GM12878 (cell line): ENCODE results near the gene ELL2.

ENCODE experiments used
- CTCF ChIP-seq, 3 experiments: IDR thresholded peaks in 2 of 3; conservative IDR thresholded peaks in 1 of 3; 2 replicates each; pipeline ENCODE4 v1.5.1; 2011; ENCODE audit warnings: low read depth in 3 of 3, low read length in 3 of 3, mild to moderate bottlenecking in 3 of 3, control low read depth in 2 of 3, moderate library complexity in 2 of 3, inconsistent platforms in 1 of 3, mixed read lengths in 1 of 3; ENCODE audit not compliant: control insufficient read depth in 2 of 3, insufficient read depth in 1 of 3; ENCODE audit errors: extremely low read depth in 1 of 3
- EGR1 ChIP-seq, 2 experiments: IDR thresholded peaks; 1 replicate in 1 of 2; 2 replicates in 1 of 2; pipeline ENCODE4 v1.6.1; 2011 to 2012; ENCODE audit warnings: low read depth in 2 of 2, low read length in 2 of 2, borderline replicate concordance in 1 of 2, mild to moderate bottlenecking in 1 of 2, moderate library complexity in 1 of 2
- MAX ChIP-seq: IDR thresholded peaks from 2 replicates; pipeline ENCODE4 v1.6.1; 2012; ENCODE audit warnings: low read depth, low read length, improper control_type of control experiment
- PAX8 ChIP-seq: fragments of 450-650 bp; IDR thresholded peaks from 2 replicates; pipeline ENCODE4 v1.6.1; 2017; ENCODE audit warnings: mild to moderate bottlenecking, moderate library complexity
- TCF7 ChIP-seq: IDR thresholded peaks from 2 replicates; pipeline ENCODE4 v1.6.1; 2014; ENCODE audit warnings: antibody characterized with exemption, borderline replicate concordance

- TF ChIP-seq EGR1 (IDR thresholded peaks at IDR 0.05; ENCODE audit: borderline replicate concordance in 1 of 2, low read depth in 2 of 2, low read length in 2 of 2): no peak
- no peak for TF ChIP-seq PAX8
- no peak for TF ChIP-seq MAX
- no peak for TF ChIP-seq CTCF (IDR thresholded peaks at IDR 0.05 in 2 of 3, conservative IDR thresholded peaks at IDR 0.05 in 1 of 3; ENCODE audit: control insufficient read depth in 2 of 3, extremely low read depth in 1 of 3, insufficient read depth in 1 of 3, low read depth in 3 of 3, low read length in 3 of 3)
- no peak for TF ChIP-seq TCF7
These were observed 11.8 kb downstream of the ELL2 start for GRCh38 chr5:95949810-95950209.
